OCI-LY1 (cell line): ENCODE measurements around the gene NEURL2.

Source experiments
- H2AFZ ChIP-seq: fragments of 200-600 bp; sonication (generic), shearing (Covaris generic); 2 replicates; pipeline ENCODE4 v1.6.0; 2014; ENCODE audit warnings: antibody characterized with exemption, mild to moderate bottlenecking, low read length
- H3F3A ChIP-seq: fragments of 200-600 bp; sonication (generic), shearing (Covaris generic); 2 replicates; pipeline ENCODE4 v1.6.0; 2014; ENCODE audit warnings: mild to moderate bottlenecking, antibody characterized with exemption, low read length, moderate library complexity; ENCODE audit not compliant: insufficient read depth
- H3K27ac ChIP-seq: fragments of 200-600 bp; sonication (generic); 2 replicates; pipeline ENCODE4 v1.5.1; 2014; ENCODE audit warnings: low read length, mixed run types, mild to moderate bottlenecking, low read depth; ENCODE audit not compliant: poor library complexity, severe bottlenecking
- H3K27me3 ChIP-seq: fragments of 200-600 bp; sonication (generic); 2 replicates; pipeline ENCODE4 v1.6.0; 2014; ENCODE audit warnings: antibody characterized with exemption, mild to moderate bottlenecking, low read length, moderate library complexity; ENCODE audit not compliant: insufficient read depth
- H3K36me3 ChIP-seq: fragments of 200-600 bp; sonication (generic); 2 replicates; pipeline ENCODE4 v1.6.1; 2014; ENCODE audit warnings: mild to moderate bottlenecking, antibody characterized with exemption, low read length, moderate library complexity, mixed read lengths; ENCODE audit not compliant: insufficient read depth
- H3K4me1 ChIP-seq: fragments of 200-600 bp; sonication (generic); 2 replicates; pipeline ENCODE4 v1.5.1; 2014; ENCODE audit warnings: mild to moderate bottlenecking, low read length, moderate library complexity; ENCODE audit not compliant: insufficient read depth, severe bottlenecking
- H3K4me2 ChIP-seq: fragments of 200-600 bp; sonication (generic), shearing (Covaris generic); 2 replicates; pipeline ENCODE4 v1.6.1; 2014; ENCODE audit warnings: low read length
- H3K4me3 ChIP-seq: fragments of 200-600 bp; sonication (generic); 2 replicates; pipeline ENCODE4 v1.5.1; 2014; ENCODE audit warnings: low read length, low read depth, mild to moderate bottlenecking, mixed read lengths; ENCODE audit not compliant: poor library complexity, severe bottlenecking
- H3K79me2 ChIP-seq: fragments of 200-600 bp; shearing (Covaris generic); 2 replicates; pipeline ENCODE4 v1.6.1; 2016; ENCODE audit warnings: mixed run types, low read length, mixed read lengths; ENCODE audit not compliant: insufficient read depth
- H3K9ac ChIP-seq: fragments of 200-600 bp; sonication (generic), shearing (Covaris generic); 2 replicates; pipeline ENCODE4 v1.6.1; 2014; ENCODE audit warnings: mild to moderate bottlenecking, low read length, mixed read lengths
- H3K9me2 ChIP-seq: fragments of 200-600 bp; sonication (generic), shearing (Covaris generic); 2 replicates; pipeline ENCODE4 v1.6.1; 2014; ENCODE audit warnings: low read depth, mild to moderate bottlenecking, low read length, mixed read lengths
- H3K9me3 ChIP-seq: fragments of 200-600 bp; shearing (Covaris generic); 2 replicates; pipeline ENCODE4 v1.6.1; 2014; ENCODE audit warnings: low read length, mixed read lengths
- H4K20me1 ChIP-seq: fragments of 200-600 bp; sonication (generic), shearing (Covaris generic); 2 replicates; pipeline ENCODE4 v1.6.0; 2016; ENCODE audit warnings: mild to moderate bottlenecking, low read length; ENCODE audit not compliant: insufficient read depth
- EZH2 ChIP-seq: fragments of 200-600 bp; sonication (generic), shearing (Covaris generic); IDR thresholded peaks from 2 replicates; pipeline ENCODE4 v1.8.0; 2017; ENCODE audit warnings: borderline replicate concordance, mixed run types, mild to moderate bottlenecking, antibody characterized with exemption, low read length, moderate library complexity, mixed read lengths
- TF ChIP-seq, protein P1 (sequence below): fragments of 200-600 bp; sonication (generic), shearing (Covaris generic); IDR thresholded peaks from 2 replicates; pipeline ENCODE4 v1.5.1; 2017; ENCODE audit warnings: mild to moderate bottlenecking, antibody characterized with exemption, low read length, moderate library complexity, mixed read lengths

Gene NEURL2

GRCh38 chr20:45843506-45843905, 47.5 kb downstream of the NEURL2 start:
- no peak overlapping the region for H3K27ac ChIP-seq
- H2AFZ ChIP-seq: no peak overlapping the region
- no peak for TF ChIP-seq EZH2
- H3K36me3 ChIP-seq: peaks cover 43% of the 10 kb centered on the region
- H3K27me3 ChIP-seq: no peaks in the 10 kb centered on the region
- no peaks in the 10 kb centered on the region for H4K20me1 ChIP-seq
- no peak overlapping the region for H3K4me2 ChIP-seq
- H3K9me3 ChIP-seq: no peaks in the 10 kb centered on the region
- H3K4me1 ChIP-seq: peaks cover 10% of the 10 kb centered on the region
- H3K4me3 ChIP-seq: no peak overlapping the region
- no peak overlapping the region for H3K9ac ChIP-seq
- H3K9me2 ChIP-seq: no peaks in the 10 kb centered on the region
- H3K79me2 ChIP-seq: no peaks in the 10 kb centered on the region
- no peaks in the 10 kb centered on the region for H3F3A ChIP-seq

DNA sequence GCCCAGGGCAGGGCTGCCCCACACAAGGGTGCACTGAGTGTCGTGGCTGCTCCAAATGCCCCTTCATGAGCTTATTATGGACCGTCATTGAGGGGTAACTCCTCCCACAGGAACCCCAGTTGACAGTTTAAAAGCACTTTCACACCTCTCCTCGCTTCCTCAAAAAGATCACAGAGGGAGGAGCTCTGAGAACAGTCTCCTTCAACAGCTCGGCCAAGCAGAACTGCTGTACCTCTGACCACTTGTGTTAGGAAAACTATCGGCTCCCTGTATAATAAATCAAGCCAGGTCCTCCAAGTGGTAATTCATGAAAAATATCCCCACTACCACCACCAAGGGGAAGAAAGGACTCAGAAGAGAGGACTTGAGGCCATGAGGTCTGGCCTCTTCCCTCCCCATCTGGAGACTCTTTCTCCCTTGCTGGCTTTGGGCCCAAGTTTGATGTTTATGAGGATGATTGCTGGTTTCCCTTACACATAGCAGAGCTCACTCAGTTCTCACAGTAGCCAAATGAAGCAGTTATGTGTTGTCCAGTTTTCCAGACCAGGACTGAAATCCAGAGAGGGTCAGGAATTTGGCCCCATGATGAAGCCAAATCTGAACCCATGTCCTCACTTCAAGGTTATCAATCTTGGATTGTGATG, 48.7 kb downstream of the NEURL2 start:
- no peaks in the 10 kb centered on the region for H3K27me3 ChIP-seq
- no peak overlapping the region for H3K27ac ChIP-seq
- no peaks in the 10 kb centered on the region for H3K9me3 ChIP-seq
- H3K9ac ChIP-seq: no peak overlapping the region
- H4K20me1 ChIP-seq: no peaks in the 10 kb centered on the region
- H3K4me2 ChIP-seq: no peak overlapping the region
- no peaks in the 10 kb centered on the region for H3K79me2 ChIP-seq
- no peak for TF ChIP-seq EZH2
- TF ChIP-seq, protein P1, sequence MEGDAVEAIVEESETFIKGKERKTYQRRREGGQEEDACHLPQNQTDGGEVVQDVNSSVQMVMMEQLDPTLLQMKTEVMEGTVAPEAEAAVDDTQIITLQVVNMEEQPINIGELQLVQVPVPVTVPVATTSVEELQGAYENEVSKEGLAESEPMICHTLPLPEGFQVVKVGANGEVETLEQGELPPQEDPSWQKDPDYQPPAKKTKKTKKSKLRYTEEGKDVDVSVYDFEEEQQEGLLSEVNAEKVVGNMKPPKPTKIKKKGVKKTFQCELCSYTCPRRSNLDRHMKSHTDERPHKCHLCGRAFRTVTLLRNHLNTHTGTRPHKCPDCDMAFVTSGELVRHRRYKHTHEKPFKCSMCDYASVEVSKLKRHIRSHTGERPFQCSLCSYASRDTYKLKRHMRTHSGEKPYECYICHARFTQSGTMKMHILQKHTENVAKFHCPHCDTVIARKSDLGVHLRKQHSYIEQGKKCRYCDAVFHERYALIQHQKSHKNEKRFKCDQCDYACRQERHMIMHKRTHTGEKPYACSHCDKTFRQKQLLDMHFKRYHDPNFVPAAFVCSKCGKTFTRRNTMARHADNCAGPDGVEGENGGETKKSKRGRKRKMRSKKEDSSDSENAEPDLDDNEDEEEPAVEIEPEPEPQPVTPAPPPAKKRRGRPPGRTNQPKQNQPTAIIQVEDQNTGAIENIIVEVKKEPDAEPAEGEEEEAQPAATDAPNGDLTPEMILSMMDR: no peak
- H3F3A ChIP-seq: no peaks in the 10 kb centered on the region
- no peak overlapping the region for H2AFZ ChIP-seq
- no peak overlapping the region for H3K4me3 ChIP-seq
- H3K36me3 ChIP-seq: peaks cover 43% of the 10 kb centered on the region
- H3K4me1 ChIP-seq: peaks cover 10% of the 10 kb centered on the region
- H3K9me2 ChIP-seq: no peaks in the 10 kb centered on the region

DNA sequence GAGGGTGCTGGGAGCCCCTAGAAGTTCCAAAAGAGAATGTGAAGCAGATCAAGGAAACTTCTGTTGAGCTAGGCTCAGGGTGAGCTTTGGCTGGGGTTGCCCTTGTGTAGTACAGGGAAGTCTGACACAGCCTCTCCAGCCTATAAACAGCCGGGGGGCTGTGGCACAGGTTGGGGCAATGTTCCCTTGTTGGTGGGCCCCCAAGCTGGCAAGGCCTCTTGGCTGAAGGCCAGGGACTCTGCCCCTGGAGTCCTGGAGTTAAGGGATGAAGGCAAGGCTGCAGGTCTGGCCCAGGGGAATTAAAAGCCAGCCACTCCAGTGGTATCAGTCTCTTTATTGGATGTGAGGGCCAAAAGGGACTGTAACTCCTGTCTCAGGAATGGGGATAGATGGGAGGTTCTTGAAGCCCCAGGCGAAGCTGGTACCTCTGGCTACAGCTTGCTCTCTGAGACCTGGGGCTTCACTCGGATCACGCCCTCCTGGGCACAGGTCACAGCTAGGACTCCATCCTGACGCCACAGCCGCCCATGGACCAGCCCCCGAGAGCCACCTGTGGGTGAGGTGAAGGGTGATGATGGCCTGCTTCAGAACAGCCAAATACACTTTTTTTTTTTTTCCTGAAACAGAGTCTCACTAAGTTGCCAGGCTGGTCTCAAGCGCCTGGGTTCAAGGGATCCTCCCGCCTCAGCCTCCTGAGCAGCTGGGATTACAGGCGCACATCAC, 49.4 kb downstream of the NEURL2 start:
- Histone ChIP-seq H3K4me2 (no peak overlapping the region), H3K4me1 (peaks cover 10% of the 10 kb centered on the region), H3K9me3 (no peaks in the 10 kb centered on the region), H2AFZ (no peak overlapping the region), H3K9me2 (no peaks in the 10 kb centered on the region), H3K27me3 (no peaks in the 10 kb centered on the region), H4K20me1 (no peaks in the 10 kb centered on the region), H3K36me3 (peaks cover 41% of the 10 kb centered on the region), H3F3A (no peaks in the 10 kb centered on the region), H3K79me2 (no peaks in the 10 kb centered on the region), H3K27ac (no peak overlapping the region), H3K9ac (no peak overlapping the region), H3K4me3 (no peak overlapping the region)
- TF ChIP-seq EZH2: no peak
- TF ChIP-seq, protein P1: no peak
